ENCODE measurements around the gene DPP3.
"Not testable (repeated sequence)": the region's sequence is repeated elsewhere in the genome, so short reads cannot be mapped to it uniquely, and the experiment has no call there.

DPP3 gene

GRCh38 chr11:66539870-66540213 lies 59.6 kb downstream of the DPP3 start:
- Histone ChIP-seq H3K36me3 (ENCODE audit: insufficient read depth, low read length) (no peaks in the 10 kb centered on the region; the same call in 1 of the 2 replicates), H3K4me3 (ENCODE audit: low read length) (no peak overlapping the region)

DNA sequence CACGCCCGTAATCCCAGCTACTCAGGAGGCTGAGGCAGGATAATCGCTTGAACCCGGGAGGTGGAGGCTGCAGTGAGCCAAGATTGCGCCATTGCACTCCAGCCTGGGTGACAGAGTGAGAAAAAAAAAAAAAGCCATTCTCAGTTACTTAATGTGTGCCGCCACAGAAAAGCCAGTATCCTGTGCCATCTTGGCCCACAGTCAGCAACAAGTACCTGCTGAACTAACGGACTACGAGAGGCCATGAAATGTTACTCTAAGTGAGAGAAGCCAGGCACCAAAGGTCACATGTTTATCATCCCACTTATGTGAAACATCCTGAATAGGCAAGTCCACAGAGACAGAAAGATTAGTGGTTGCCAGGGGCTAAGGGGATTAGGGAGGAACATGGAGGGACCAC lies 60.4 kb downstream of the DPP3 start:
- not testable (repeated sequence) for H3K9ac ChIP-seq (ENCODE audit: low read depth, low read length); H3K27me3 ChIP-seq (ENCODE audit: insufficient read depth, low read length); H3K4me1 ChIP-seq (ENCODE audit: insufficient read depth, low read length); H3K36me3 ChIP-seq (ENCODE audit: insufficient read depth, low read length); H3K27ac ChIP-seq (ENCODE audit: low read depth, low read length); H3K4me3 ChIP-seq (ENCODE audit: low read length); H3K9me3 ChIP-seq (ENCODE audit: insufficient read depth, low read depth, low read length)
- WGBS = 97% methylated on average over 8 of the region's 8 CpGs

More at GRCh38 chr11:66539870-66540213, 59.6 kb downstream of the DPP3 start:
- Histone ChIP-seq H3K27ac (ENCODE audit: low read depth, low read length) (no peak overlapping the region), H3K4me1 (ENCODE audit: insufficient read depth, low read length) (no peaks in the 10 kb centered on the region), H3K9ac (ENCODE audit: low read depth, low read length) (0 out of 2 replicates have a peak overlapping the region, but pooled peaks have one; percentile 16), H3K27me3 (ENCODE audit: insufficient read depth, low read length) (no peaks in the 10 kb centered on the region), H3K9me3 (ENCODE audit: insufficient read depth, low read depth, low read length) (no peaks in the 10 kb centered on the region)
- 93% methylated on average over 10 of the region's 10 CpGs for WGBS

GRCh38 chr11:66541892-66542291 lies 61.7 kb downstream of the DPP3 start:
- no peak overlapping the region for H3K27ac ChIP-seq (ENCODE audit: low read depth, low read length)
- peaks cover 3% of the 10 kb centered on the region; the same call in 1 of the 2 replicates for H3K4me1 ChIP-seq (ENCODE audit: insufficient read depth, low read length)
- H3K4me3 ChIP-seq (ENCODE audit: low read length) = no peak overlapping the region
- no peaks in the 10 kb centered on the region for H3K27me3 ChIP-seq (ENCODE audit: insufficient read depth, low read length)
- no peak overlapping the region for H3K9ac ChIP-seq (ENCODE audit: low read depth, low read length)
- no peaks in the 10 kb centered on the region for H3K9me3 ChIP-seq (ENCODE audit: insufficient read depth, low read depth, low read length)
- no peaks in the 10 kb centered on the region; the same call in 1 of the 2 replicates for H3K36me3 ChIP-seq (ENCODE audit: insufficient read depth, low read length)
- 93% methylated on average over 4 of the region's 4 CpGs for WGBS

- no peaks in the 10 kb centered on the region for H3K9me3 ChIP-seq (ENCODE audit: insufficient read depth, low read depth, low read length)
- WGBS = 94% methylated on average over 10 of the region's 10 CpGs
- peaks cover 5% of the 10 kb centered on the region for H3K4me1 ChIP-seq (ENCODE audit: insufficient read depth, low read length)
- H3K9ac ChIP-seq (ENCODE audit: low read depth, low read length) = no peak overlapping the region
- no peak overlapping the region for H3K27ac ChIP-seq (ENCODE audit: low read depth, low read length)
- H3K27me3 ChIP-seq (ENCODE audit: insufficient read depth, low read length) = no peaks in the 10 kb centered on the region
- no peak overlapping the region for H3K4me3 ChIP-seq (ENCODE audit: low read length)
- no peaks in the 10 kb centered on the region; the same call in 1 of the 2 replicates for H3K36me3 ChIP-seq (ENCODE audit: insufficient read depth, low read length)
Observed at GRCh38 chr11:66542362-66542761, 62.1 kb downstream of the DPP3 start.

DNA sequence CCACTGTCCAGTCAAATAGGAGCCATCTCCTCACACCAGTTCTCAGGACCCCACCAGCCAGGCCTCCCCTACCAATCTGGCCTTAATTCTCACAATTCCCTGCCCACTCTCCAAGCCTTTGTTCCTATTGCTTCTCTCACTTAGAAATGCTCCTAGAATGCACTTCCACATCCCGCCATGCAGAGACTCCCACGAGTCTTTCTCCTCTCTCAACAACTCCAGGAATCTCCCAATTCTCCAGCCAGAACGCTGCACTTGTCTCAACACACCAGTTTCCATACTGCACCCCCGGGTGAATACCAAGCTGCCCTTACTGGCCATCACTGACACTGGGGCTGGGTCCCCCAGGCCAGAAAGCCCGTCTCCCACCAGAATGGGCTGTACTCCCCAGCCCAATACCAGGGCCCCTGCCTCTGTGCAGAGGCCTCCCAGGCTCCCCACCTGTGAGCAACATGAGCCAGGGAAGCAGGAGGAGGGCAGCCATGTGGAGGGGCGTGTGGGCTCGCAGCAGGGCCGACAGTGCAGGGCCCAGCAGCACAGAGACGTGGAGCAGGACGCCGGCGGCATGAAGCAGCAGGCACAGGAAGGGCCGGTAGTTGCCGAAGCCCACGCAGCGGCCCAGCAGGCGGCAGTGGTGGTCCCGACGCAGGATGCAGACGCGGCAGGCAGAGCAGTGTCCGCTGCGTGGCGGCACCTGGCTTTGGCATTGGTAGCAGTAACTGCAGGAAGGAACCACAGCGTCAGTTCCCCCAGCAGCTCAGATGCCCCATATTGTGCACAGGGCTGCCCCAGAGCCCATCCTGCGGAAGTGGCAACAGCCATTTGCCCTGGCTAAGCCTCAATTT lies 63.3 kb downstream of the DPP3 start:
- 55% methylated on average over 26 of the region's 26 CpGs for WGBS
- H3K9ac ChIP-seq (ENCODE audit: low read depth, low read length) = no peak overlapping the region
- no peaks in the 10 kb centered on the region for H3K27me3 ChIP-seq (ENCODE audit: insufficient read depth, low read length)
- no peak overlapping the region for H3K4me3 ChIP-seq (ENCODE audit: low read length)
- no peaks in the 10 kb centered on the region for H3K9me3 ChIP-seq (ENCODE audit: insufficient read depth, low read depth, low read length)
- peaks cover 10% of the 10 kb centered on the region for H3K4me1 ChIP-seq (ENCODE audit: insufficient read depth, low read length)
- H3K36me3 ChIP-seq (ENCODE audit: insufficient read depth, low read length) = no peaks in the 10 kb centered on the region; the same call in 1 of the 2 replicates
- no peak overlapping the region for H3K27ac ChIP-seq (ENCODE audit: low read depth, low read length)

- WGBS = 89% methylated on average over 14 of the region's 14 CpGs
- H3K9ac ChIP-seq (ENCODE audit: low read depth, low read length); H3K27me3 ChIP-seq (ENCODE audit: insufficient read depth, low read length); H3K36me3 ChIP-seq (ENCODE audit: insufficient read depth, low read length); H3K9me3 ChIP-seq (ENCODE audit: insufficient read depth, low read depth, low read length); H3K27ac ChIP-seq (ENCODE audit: low read depth, low read length): not testable (repeated sequence)
- Histone ChIP-seq H3K4me3 (ENCODE audit: low read length) (peak overlapping the region; percentile 87), H3K4me1 (ENCODE audit: insufficient read depth, low read length) (peaks cover 10% of the 10 kb centered on the region)
Observed at GRCh38 chr11:66544952-66545351, 64.7 kb downstream of the DPP3 start.

DNA sequence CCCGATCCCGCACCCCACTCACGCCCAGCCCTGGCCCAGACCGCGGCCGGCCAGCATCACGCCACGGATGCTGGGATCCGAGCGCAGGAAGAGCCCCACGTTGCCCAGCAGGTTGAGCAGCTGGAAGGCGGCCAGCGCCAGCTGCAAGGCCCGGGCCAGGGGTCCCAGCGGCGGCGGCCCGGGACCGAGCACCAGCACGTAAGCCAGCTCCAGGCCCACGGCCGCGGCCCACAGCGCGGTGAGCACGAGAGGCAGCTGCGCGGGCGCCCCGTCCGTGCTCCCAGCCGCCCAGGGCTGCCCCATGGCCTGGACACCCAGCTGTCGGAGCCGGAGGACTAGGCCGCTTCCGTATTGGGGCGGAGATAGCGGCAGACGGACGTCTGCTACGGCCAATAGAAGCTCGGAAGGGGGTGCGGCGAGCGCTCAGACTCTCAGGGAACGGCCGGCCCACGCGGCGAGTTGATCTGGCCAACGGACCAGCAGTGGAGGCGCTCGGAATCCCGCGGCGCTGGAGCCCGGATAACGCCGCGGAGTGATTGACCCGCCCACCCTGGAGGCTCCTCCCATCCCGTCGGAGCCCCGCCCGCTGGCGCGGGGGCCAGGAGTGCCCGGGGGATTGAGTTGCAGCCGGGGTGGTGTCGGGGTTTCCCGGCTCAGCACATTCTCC lies 65.6 kb downstream of the DPP3 start, which contains the start of gene ZDHHC24:
Gene ZDHHC24, minus strand, starts transcription at position 348 of the 667 bp plus-strand sequence. Its CDS starts 45 bp downstream, at position 303.
- H3K4me3 ChIP-seq (ENCODE audit: low read length) = peak within 1 kb of the TSS; percentile 87
- H3K27me3 ChIP-seq (ENCODE audit: insufficient read depth, low read length) = no peaks in the 10 kb centered on the region
- no peaks in the 10 kb centered on the region; the same call in 1 of the 2 replicates for H3K36me3 ChIP-seq (ENCODE audit: insufficient read depth, low read length)
- H3K9me3 ChIP-seq (ENCODE audit: insufficient read depth, low read depth, low read length) = no peaks in the 10 kb centered on the region
- peak within 1 kb of the TSS; percentile 84 for H3K9ac ChIP-seq (ENCODE audit: low read depth, low read length)
- under 1% methylated on average over 71 of the region's 71 CpGs for WGBS
- peak within 1 kb of the TSS; percentile 55 for H3K27ac ChIP-seq (ENCODE audit: low read depth, low read length)
- H3K4me1 ChIP-seq (ENCODE audit: insufficient read depth, low read length) = peaks cover 10% of the 10 kb centered on the region

DNA sequence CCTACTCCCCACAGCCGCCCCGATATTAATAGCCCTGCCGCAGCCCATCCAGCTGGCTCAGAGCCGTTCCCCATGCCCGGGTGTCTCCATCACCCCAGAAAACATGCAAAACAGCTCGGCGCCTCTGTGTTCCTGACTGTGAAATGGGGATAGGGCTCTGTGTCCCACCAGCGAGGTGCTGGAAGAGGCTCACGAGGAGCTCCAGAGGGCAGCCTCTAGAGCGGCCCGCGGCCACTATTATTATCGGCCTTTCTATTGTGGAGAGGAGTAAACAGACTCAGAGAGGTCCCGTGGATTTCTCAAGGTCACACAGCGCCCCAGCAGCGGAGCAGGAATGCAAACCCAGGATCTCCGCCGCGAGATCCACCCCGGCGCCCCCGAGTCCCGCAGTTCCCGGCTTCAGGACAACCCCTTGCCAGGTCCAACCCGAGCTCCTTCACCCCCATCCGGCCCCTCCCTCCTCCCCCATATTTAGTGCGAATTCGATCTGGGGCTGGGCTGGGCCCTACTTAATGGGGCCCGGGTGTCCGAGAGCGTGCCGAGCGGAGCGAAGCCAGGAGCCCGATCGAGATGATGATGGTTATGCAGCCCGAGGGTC lies 66.2 kb downstream of the DPP3 start, which contains the start of gene ACTN3:
Gene ACTN3, plus strand, starts transcription at position 536 of the 598 bp plus-strand sequence. Its CDS starts 35 bp downstream, at position 571.
- Histone ChIP-seq H3K4me1 (ENCODE audit: insufficient read depth, low read length) (peaks cover 10% of the 10 kb centered on the region), H3K4me3 (ENCODE audit: low read length) (peak within 1 kb of the TSS; percentile 87), H3K9me3 (ENCODE audit: insufficient read depth, low read depth, low read length) (no peaks in the 10 kb centered on the region), H3K27ac (ENCODE audit: low read depth, low read length) (peak within 1 kb of the TSS; percentile 55), H3K27me3 (ENCODE audit: insufficient read depth, low read length) (no peaks in the 10 kb centered on the region), H3K9ac (ENCODE audit: low read depth, low read length) (peak within 1 kb of the TSS; percentile 84), H3K36me3 (ENCODE audit: insufficient read depth, low read length) (no peaks in the 10 kb centered on the region; the same call in 1 of the 2 replicates)
- 2% methylated on average over 37 of the region's 37 CpGs for WGBS

- Histone ChIP-seq H3K9me3 (ENCODE audit: insufficient read depth, low read depth, low read length) (no peaks in the 10 kb centered on the region), H3K36me3 (ENCODE audit: insufficient read depth, low read length) (no peaks in the 10 kb centered on the region; the same call in 1 of the 2 replicates), H3K27me3 (ENCODE audit: insufficient read depth, low read length) (no peaks in the 10 kb centered on the region), H3K27ac (ENCODE audit: low read depth, low read length) (no peak overlapping the region), H3K4me1 (ENCODE audit: insufficient read depth, low read length) (peaks cover 10% of the 10 kb centered on the region), H3K4me3 (ENCODE audit: low read length) (peak overlapping the region; percentile 87), H3K9ac (ENCODE audit: low read depth, low read length) (no peak overlapping the region)
- WGBS = 24% methylated on average over 18 of the region's 18 CpGs
Observed at GRCh38 chr11:66546966-66547661, 66.9 kb downstream of the DPP3 start.

DNA sequence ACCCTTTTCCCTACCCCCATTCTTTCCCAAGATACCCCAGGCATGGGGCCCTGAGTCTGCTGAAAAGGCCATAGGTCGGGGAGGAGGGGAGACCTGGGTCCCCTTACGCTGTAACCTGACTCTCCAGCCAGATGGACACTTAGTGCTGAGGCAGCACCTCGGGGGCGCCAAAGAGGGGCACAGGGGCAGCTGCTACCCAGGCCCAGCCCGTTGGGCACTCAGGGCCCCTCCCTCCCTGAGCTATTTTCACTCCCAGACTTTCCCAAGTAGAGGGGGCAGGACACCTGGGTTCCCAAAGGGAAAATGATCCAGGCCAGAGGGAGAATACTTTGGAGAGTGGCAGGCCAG lies 67.4 kb downstream of the DPP3 start:
- Histone ChIP-seq H3K4me1 (ENCODE audit: insufficient read depth, low read length) (peaks cover 10% of the 10 kb centered on the region), H3K9me3 (ENCODE audit: insufficient read depth, low read depth, low read length) (no peaks in the 10 kb centered on the region), H3K36me3 (ENCODE audit: insufficient read depth, low read length) (no peaks in the 10 kb centered on the region), H3K27ac (ENCODE audit: low read depth, low read length) (no peak overlapping the region), H3K9ac (ENCODE audit: low read depth, low read length) (no peak overlapping the region), H3K27me3 (ENCODE audit: insufficient read depth, low read length) (no peaks in the 10 kb centered on the region), H3K4me3 (ENCODE audit: low read length) (peak overlapping the region; percentile 87)
- 35% methylated on average over 5 of the region's 5 CpGs for WGBS

Data from HUES64 (cell line).